Measurements from ENCODE around the gene CTNNA1.

The CTNNA1 gene

DNA sequence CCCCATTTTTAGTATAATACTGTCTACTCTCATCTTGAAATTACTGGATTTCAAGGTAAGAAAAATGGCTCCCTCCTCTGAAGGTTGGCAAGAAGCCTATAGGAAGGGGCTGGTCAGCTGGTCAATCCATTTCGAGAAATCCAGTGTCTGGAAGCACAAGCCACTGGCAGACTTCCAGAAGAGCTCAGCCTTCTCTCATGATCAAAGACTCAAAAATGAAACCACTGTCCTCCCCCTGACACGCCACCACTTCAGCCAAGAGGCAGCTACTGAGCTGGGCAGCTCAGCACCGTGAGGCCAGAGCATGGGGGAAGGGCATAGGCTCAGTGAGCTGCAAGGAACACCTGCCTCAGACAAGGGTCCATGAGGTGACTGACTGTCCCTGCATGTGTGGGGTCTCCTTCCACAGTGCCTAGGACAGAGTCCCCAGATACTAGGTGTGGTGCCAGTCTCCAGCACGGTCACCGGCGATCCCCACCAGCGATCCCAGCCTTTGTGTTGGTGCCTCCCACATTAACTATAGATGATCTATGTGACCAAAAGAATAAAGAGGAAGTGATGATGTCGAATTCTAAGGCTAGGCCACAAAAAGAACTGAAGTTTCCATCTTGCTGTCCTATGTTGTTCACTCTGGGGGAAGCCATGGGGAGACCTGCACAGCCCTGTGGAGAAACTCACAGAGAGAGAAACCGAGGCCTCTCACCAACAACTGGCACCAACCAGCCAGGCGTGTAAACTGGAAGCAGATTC, 222.0 kb downstream of the CTNNA1 start:
- no peak overlapping the region for H3K4me3 ChIP-seq (ENCODE audit: low read depth in 1 of 5, low read length in 5 of 5)
- H3K9ac ChIP-seq (ENCODE audit: low read length in 5 of 5) = no peak overlapping the region
- H3K36me3 ChIP-seq (ENCODE audit: control insufficient read depth in 5 of 5, insufficient read depth in 5 of 5, low read length in 5 of 5) = no peaks in the 10 kb centered on the region
- peak overlapping the region; percentile 42 for H3K27ac ChIP-seq (ENCODE audit: low read depth, low read length)
- no peaks in the 10 kb centered on the region for H3K27me3 ChIP-seq (ENCODE audit: control insufficient read depth in 5 of 5, insufficient read depth in 4 of 5, low read length in 5 of 5)
- no peaks in the 10 kb centered on the region for H3K9me3 ChIP-seq (ENCODE audit: control insufficient read depth in 5 of 5, low read length in 5 of 5)
- peaks cover 6 to 34% (median 28%) of the 10 kb centered on the region in 5 donors for H3K4me1 ChIP-seq (ENCODE audit: control insufficient read depth in 5 of 5, insufficient read depth in 5 of 5, low read length in 5 of 5)

DNA sequence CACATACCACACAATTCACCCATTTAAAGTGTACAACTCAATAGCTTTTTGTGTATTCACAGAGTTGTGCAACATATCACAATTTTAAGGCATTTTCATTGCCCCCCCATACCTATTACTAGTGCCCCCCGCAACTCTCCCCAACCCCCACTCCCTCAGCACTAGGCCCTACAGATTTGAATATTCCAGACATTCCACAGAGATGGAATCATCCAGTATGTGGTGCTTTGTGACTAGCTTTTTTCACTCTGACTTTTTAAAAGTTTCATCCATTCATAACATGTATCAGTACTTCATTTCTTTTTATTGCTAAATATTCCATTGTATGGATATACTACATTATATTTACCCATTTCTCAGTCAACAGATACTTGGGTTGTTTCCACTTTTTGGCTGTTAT, 224.9 kb downstream of the CTNNA1 start:
- Histone ChIP-seq H3K4me3 (ENCODE audit: low read depth in 1 of 5, low read length in 5 of 5) (no peak overlapping the region), H3K9ac (ENCODE audit: low read length in 5 of 5) (no peak overlapping the region), H3K9me3 (ENCODE audit: control insufficient read depth in 5 of 5, low read length in 5 of 5) (no peaks in the 10 kb centered on the region), H3K27me3 (ENCODE audit: control insufficient read depth in 5 of 5, insufficient read depth in 4 of 5, low read length in 5 of 5) (no peaks in the 10 kb centered on the region), H3K27ac (ENCODE audit: low read depth, low read length) (no peak overlapping the region), H3K4me1 (ENCODE audit: control insufficient read depth in 5 of 5, insufficient read depth in 5 of 5, low read length in 5 of 5) (peaks cover 7 to 28% (median 19%) of the 10 kb centered on the region in 5 donors), H3K36me3 (ENCODE audit: control insufficient read depth in 5 of 5, insufficient read depth in 5 of 5, low read length in 5 of 5) (no peaks in the 10 kb centered on the region)

DNA sequence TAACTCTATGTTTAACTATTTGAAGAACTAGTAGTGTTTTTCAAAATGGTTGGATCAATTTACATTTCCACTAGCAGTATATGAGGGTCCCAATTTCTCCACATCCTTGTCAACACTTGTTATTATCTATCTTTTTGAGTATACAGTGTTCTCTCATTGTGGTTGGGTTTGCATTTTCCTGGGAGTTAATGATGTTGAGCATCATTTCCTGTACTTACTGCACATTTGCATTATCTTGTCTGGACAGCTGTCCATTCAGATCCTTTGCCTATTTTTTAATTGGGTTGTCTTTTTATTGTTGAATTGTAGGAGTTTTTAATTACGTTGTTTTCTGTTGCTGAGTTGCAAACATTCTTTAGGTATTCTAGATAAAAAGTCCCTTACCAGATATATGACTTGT, 225.4 kb downstream of the CTNNA1 start:
- Histone ChIP-seq H3K27ac (ENCODE audit: low read depth, low read length) (no peak overlapping the region), H3K27me3 (ENCODE audit: control insufficient read depth in 5 of 5, insufficient read depth in 4 of 5, low read length in 5 of 5) (no peaks in the 10 kb centered on the region), H3K9me3 (ENCODE audit: control insufficient read depth in 5 of 5, low read length in 5 of 5) (no peaks in the 10 kb centered on the region)

GRCh38 chr5:138979684-138980280, 226.6 kb downstream of the CTNNA1 start:
- Histone ChIP-seq H3K9me3 (ENCODE audit: control insufficient read depth in 5 of 5, low read length in 5 of 5) (no peaks in the 10 kb centered on the region), H3K4me3 (ENCODE audit: low read depth in 1 of 5, low read length in 5 of 5) (no peak overlapping the region), H3K4me1 (ENCODE audit: control insufficient read depth in 5 of 5, insufficient read depth in 5 of 5, low read length in 5 of 5) (peaks cover 6 to 17% (median 17%) of the 10 kb centered on the region in 5 donors), H3K36me3 (ENCODE audit: control insufficient read depth in 5 of 5, insufficient read depth in 5 of 5, low read length in 5 of 5) (peaks cover 0 to 6% (median 2%) of the 10 kb centered on the region in 5 donors), H3K27ac (ENCODE audit: low read depth, low read length) (no peak overlapping the region), H3K27me3 (ENCODE audit: control insufficient read depth in 5 of 5, insufficient read depth in 4 of 5, low read length in 5 of 5) (no peaks in the 10 kb centered on the region), H3K9ac (ENCODE audit: low read length in 5 of 5) (no peak overlapping the region)

More for the DNA sequence above, 225.4 kb downstream of the CTNNA1 start:
- Histone ChIP-seq H3K4me3 (ENCODE audit: low read depth in 1 of 5, low read length in 5 of 5) (no peak overlapping the region), H3K36me3 (ENCODE audit: control insufficient read depth in 5 of 5, insufficient read depth in 5 of 5, low read length in 5 of 5) (peaks cover 0 to 2% (median 0%) of the 10 kb centered on the region in 5 donors), H3K4me1 (ENCODE audit: control insufficient read depth in 5 of 5, insufficient read depth in 5 of 5, low read length in 5 of 5) (peaks cover 7 to 28% (median 19%) of the 10 kb centered on the region in 5 donors), H3K9ac (ENCODE audit: low read length in 5 of 5) (no peak overlapping the region)

GRCh38 chr5:138980441-138980840, 227.2 kb downstream of the CTNNA1 start:
- Histone ChIP-seq H3K4me3 (ENCODE audit: low read depth in 1 of 5, low read length in 5 of 5) (no peak overlapping the region), H3K36me3 (ENCODE audit: control insufficient read depth in 5 of 5, insufficient read depth in 5 of 5, low read length in 5 of 5) (peaks cover 0 to 6% (median 2%) of the 10 kb centered on the region in 5 donors), H3K27ac (ENCODE audit: low read depth, low read length) (no peak overlapping the region), H3K4me1 (ENCODE audit: control insufficient read depth in 5 of 5, insufficient read depth in 5 of 5, low read length in 5 of 5) (peaks cover 3 to 14% (median 10%) of the 10 kb centered on the region in 5 donors), H3K27me3 (ENCODE audit: control insufficient read depth in 5 of 5, insufficient read depth in 4 of 5, low read length in 5 of 5) (no peaks in the 10 kb centered on the region), H3K9ac (ENCODE audit: low read length in 5 of 5) (no peak overlapping the region), H3K9me3 (ENCODE audit: control insufficient read depth in 5 of 5, low read length in 5 of 5) (no peaks in the 10 kb centered on the region)

DNA sequence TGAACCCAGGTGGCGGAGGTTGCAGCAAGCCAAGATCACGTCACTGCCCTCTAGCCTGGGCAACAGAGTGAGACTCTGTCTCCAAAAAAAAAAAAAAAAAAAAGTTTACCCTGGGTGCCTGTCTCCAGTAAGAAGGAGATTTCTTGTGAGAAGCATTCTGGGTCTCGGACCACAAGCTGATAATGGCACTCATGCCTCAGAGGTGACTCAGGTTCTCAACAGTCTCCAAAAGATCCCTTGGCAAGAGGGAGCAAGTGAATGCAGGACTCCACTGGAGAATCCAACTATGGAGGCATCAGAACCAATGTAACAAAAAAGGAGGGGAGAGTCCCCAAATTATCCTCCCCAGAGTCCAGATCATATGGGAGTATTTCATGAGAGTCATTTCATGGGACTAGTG, 227.9 kb downstream of the CTNNA1 start:
- no peak overlapping the region for H3K9ac ChIP-seq (ENCODE audit: low read length in 5 of 5)
- no peaks in the 10 kb centered on the region for H3K9me3 ChIP-seq (ENCODE audit: control insufficient read depth in 5 of 5, low read length in 5 of 5)
- no peaks in the 10 kb centered on the region for H3K27me3 ChIP-seq (ENCODE audit: control insufficient read depth in 5 of 5, insufficient read depth in 4 of 5, low read length in 5 of 5)
- H3K36me3 ChIP-seq (ENCODE audit: control insufficient read depth in 5 of 5, insufficient read depth in 5 of 5, low read length in 5 of 5) = peaks cover 0 to 6% (median 2%) of the 10 kb centered on the region in 5 donors
- no peak overlapping the region for H3K27ac ChIP-seq (ENCODE audit: low read depth, low read length)
- no peak overlapping the region for H3K4me3 ChIP-seq (ENCODE audit: low read depth in 1 of 5, low read length in 5 of 5)
- H3K4me1 ChIP-seq (ENCODE audit: control insufficient read depth in 5 of 5, insufficient read depth in 5 of 5, low read length in 5 of 5) = peaks cover 3 to 16% (median 8%) of the 10 kb centered on the region in 5 donors

DNA sequence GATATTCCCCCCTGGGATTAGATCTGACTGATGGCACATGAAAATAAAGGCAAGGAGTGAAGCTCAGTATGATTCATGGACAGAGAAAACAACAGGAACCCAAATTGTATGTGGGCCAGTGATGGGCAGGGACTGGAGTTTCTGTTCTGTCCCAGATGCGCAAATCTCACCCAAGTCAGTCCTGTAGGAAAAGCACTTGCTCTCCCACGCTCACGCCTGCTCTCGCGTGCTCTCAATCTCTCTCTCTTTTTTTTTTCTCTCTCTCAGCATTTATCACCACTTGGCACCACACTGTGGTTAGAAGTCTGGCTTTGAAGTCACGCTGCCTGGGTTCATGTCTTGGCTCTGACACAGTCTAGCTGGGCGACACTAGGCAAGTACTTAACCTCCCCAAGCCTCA, 228.4 kb downstream of the CTNNA1 start:
- H3K36me3 ChIP-seq (ENCODE audit: control insufficient read depth in 5 of 5, insufficient read depth in 5 of 5, low read length in 5 of 5) = peaks cover 0 to 6% (median 2%) of the 10 kb centered on the region in 5 donors
- no peak overlapping the region for H3K4me3 ChIP-seq (ENCODE audit: low read depth in 1 of 5, low read length in 5 of 5)
- peaks cover 3 to 16% (median 8%) of the 10 kb centered on the region in 5 donors for H3K4me1 ChIP-seq (ENCODE audit: control insufficient read depth in 5 of 5, insufficient read depth in 5 of 5, low read length in 5 of 5)
- H3K9ac ChIP-seq (ENCODE audit: low read length in 5 of 5) = no peak overlapping the region
- no peak overlapping the region for H3K27ac ChIP-seq (ENCODE audit: low read depth, low read length)
- H3K9me3 ChIP-seq (ENCODE audit: control insufficient read depth in 5 of 5, low read length in 5 of 5) = no peaks in the 10 kb centered on the region
- H3K27me3 ChIP-seq (ENCODE audit: control insufficient read depth in 5 of 5, insufficient read depth in 4 of 5, low read length in 5 of 5) = no peaks in the 10 kb centered on the region

DNA sequence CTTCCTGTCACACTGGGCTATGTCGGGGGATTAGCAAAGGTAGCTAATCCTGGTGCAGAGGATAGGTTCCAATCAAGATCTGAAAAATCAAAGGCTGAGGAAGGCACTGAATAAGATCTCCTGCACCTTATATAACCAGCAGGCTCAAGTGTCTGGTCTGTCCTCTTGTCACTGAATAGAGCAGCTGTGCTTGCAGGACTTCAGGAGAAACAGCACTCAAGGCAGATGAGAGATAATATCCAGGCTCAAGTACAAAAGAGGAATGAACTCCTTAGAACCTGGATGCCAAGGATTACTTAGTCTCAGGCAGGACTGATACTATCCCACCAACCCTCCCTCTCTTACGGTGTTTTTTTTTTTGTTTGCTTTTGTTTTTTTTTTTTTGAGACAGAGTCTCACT, 230.8 kb downstream of the CTNNA1 start:
- Histone ChIP-seq H3K36me3 (ENCODE audit: control insufficient read depth in 5 of 5, insufficient read depth in 5 of 5, low read length in 5 of 5) (peaks cover 0 to 6% (median 2%) of the 10 kb centered on the region in 5 donors), H3K27me3 (ENCODE audit: control insufficient read depth in 5 of 5, insufficient read depth in 4 of 5, low read length in 5 of 5) (no peaks in the 10 kb centered on the region), H3K9ac (ENCODE audit: low read length in 5 of 5) (no peak overlapping the region), H3K27ac (ENCODE audit: low read depth, low read length) (no peak overlapping the region), H3K4me3 (ENCODE audit: low read depth in 1 of 5, low read length in 5 of 5) (no peak overlapping the region), H3K4me1 (ENCODE audit: control insufficient read depth in 5 of 5, insufficient read depth in 5 of 5, low read length in 5 of 5) (peaks cover 3 to 16% (median 8%) of the 10 kb centered on the region in 5 donors), H3K9me3 (ENCODE audit: control insufficient read depth in 5 of 5, low read length in 5 of 5) (no peaks in the 10 kb centered on the region)
